ENCODE measurements around the gene OR9G4.
A peak's percentile ranks its signal among the peaks of the same experiment; 100 is the strongest.

Gene OR9G4

GRCh38 chr11:56748597-56748996 is at the start of gene OR9G4:
OR9G4 (minus strand) TSS chr11:56748697; CDS start chr11:56743766, 4,931 bp downstream.
- no peak for DNase-seq (ENCODE audit: low read depth)
- TF ChIP-seq CTCF (conservative IDR thresholded peaks at IDR 0.05; ENCODE audit: low read depth, low read length) = no peak
- H3K4me3 ChIP-seq (ENCODE audit: low read depth, low read length) = no peak within 1 kb of the TSS

- H3K4me3 ChIP-seq (ENCODE audit: low read depth, low read length) = no peak overlapping the region
- peak; percentile 54 for TF ChIP-seq CTCF (conservative IDR thresholded peaks at IDR 0.05; ENCODE audit: low read depth, low read length)
- DNase-seq (ENCODE audit: low read depth) = peak; percentile 76
Observed at GRCh38 chr11:56783448-56784041, 35.0 kb upstream of the OR9G4 start.

GRCh38 chr11:56782167-56782847 is 33.8 kb upstream of the OR9G4 start:
- H3K4me3 ChIP-seq (ENCODE audit: low read depth, low read length) = no peak overlapping the region
- DNase-seq (ENCODE audit: low read depth) = no peak
- TF ChIP-seq CTCF (conservative IDR thresholded peaks at IDR 0.05; ENCODE audit: low read depth, low read length) = no peak

GRCh38 chr11:56776809-56777208 is 28.3 kb upstream of the OR9G4 start:
- no peak for DNase-seq (ENCODE audit: low read depth)
- TF ChIP-seq CTCF (conservative IDR thresholded peaks at IDR 0.05; ENCODE audit: low read depth, low read length) = no peak
- no peak overlapping the region for H3K4me3 ChIP-seq (ENCODE audit: low read depth, low read length)

GRCh38 chr11:56764976-56765375 is 16.5 kb upstream of the OR9G4 start:
- H3K4me3 ChIP-seq (ENCODE audit: low read depth, low read length) = no peak overlapping the region
- TF ChIP-seq CTCF (conservative IDR thresholded peaks at IDR 0.05; ENCODE audit: low read depth, low read length) = no peak
- no peak for DNase-seq (ENCODE audit: low read depth)

- TF ChIP-seq CTCF (conservative IDR thresholded peaks at IDR 0.05; ENCODE audit: low read depth, low read length) = no peak
- DNase-seq (ENCODE audit: low read depth) = no peak
- no peak overlapping the region for H3K4me3 ChIP-seq (ENCODE audit: low read depth, low read length)
Observed at GRCh38 chr11:56751480-56751879, 3.0 kb upstream of the OR9G4 start.

- H3K4me3 ChIP-seq (ENCODE audit: low read depth, low read length) = no peak overlapping the region
- no peak for TF ChIP-seq CTCF (conservative IDR thresholded peaks at IDR 0.05; ENCODE audit: low read depth, low read length)
- no peak for DNase-seq (ENCODE audit: low read depth)
Observed at GRCh38 chr11:56750190-56750589, 1.7 kb upstream of the OR9G4 start.
